DOHH2 (cell line): ENCODE results near the gene FFAR1.
"Not testable (repeated sequence)": the region's sequence is repeated elsewhere in the genome, so short reads cannot be mapped to it uniquely, and the experiment has no call there.

ENCODE experiments used
- H3F3A ChIP-seq: fragments of 200-600 bp; sonication (generic), shearing (Covaris generic); 2 replicates; pipeline ENCODE4 v1.6.0; 2016; ENCODE audit warnings: antibody characterized with exemption, mild to moderate bottlenecking; ENCODE audit not compliant: control insufficient read depth, insufficient read depth
- H3K27ac ChIP-seq: fragments of 200-600 bp; sonication (generic); 2 replicates; pipeline ENCODE4 v1.5.1; 2014; ENCODE audit warnings: low read depth, mild to moderate bottlenecking, low read length, moderate library complexity
- H3K27me3 ChIP-seq: fragments of 200-600 bp; sonication (generic); 2 replicates; pipeline ENCODE4 v1.6.1; 2014; ENCODE audit warnings: mild to moderate bottlenecking, low read length, mixed read lengths; ENCODE audit not compliant: control insufficient read depth
- H3K36me3 ChIP-seq: fragments of 200-600 bp; sonication (generic); 2 replicates; pipeline ENCODE4 v1.6.1; 2014; ENCODE audit warnings: mild to moderate bottlenecking, low read length, moderate library complexity, mixed read lengths; ENCODE audit not compliant: control insufficient read depth
- H3K4me1 ChIP-seq: fragments of 200-600 bp; sonication (generic); 2 replicates; pipeline ENCODE4 v1.6.1; 2014; ENCODE audit warnings: mild to moderate bottlenecking, low read length, mixed read lengths; ENCODE audit not compliant: control insufficient read depth
- H3K4me2 ChIP-seq: fragments of 200-600 bp; sonication (generic); 2 replicates; pipeline ENCODE4 v1.6.0; 2014; ENCODE audit warnings: mild to moderate bottlenecking, low read length, moderate library complexity
- H3K4me3 ChIP-seq: fragments of 200-600 bp; sonication (generic); 2 replicates; pipeline ENCODE4 v1.5.1; 2014; ENCODE audit warnings: mild to moderate bottlenecking, low read length, mixed read lengths
- H3K79me2 ChIP-seq: fragments of 200-600 bp; sonication (generic); 2 replicates; pipeline ENCODE4 v1.6.1; 2014; ENCODE audit warnings: mild to moderate bottlenecking, low read length, mixed read lengths; ENCODE audit not compliant: control insufficient read depth
- H3K9me2 ChIP-seq: fragments of 200-600 bp; sonication (generic); replicated peaks from 2 replicates; pipeline ENCODE4 v1.6.1; 2014; ENCODE audit warnings: mild to moderate bottlenecking, low read length, mixed read lengths; ENCODE audit not compliant: control insufficient read depth
- H3K9me3 ChIP-seq: fragments of 200-600 bp; sonication (generic); 2 replicates; pipeline ENCODE4 v1.6.1; 2014; ENCODE audit warnings: antibody characterized with exemption, low read length, mixed read lengths; ENCODE audit not compliant: control insufficient read depth, insufficient read depth
- H4K20me1 ChIP-seq: fragments of 200-600 bp; sonication (generic); 2 replicates; pipeline ENCODE4 v1.6.0; 2014; ENCODE audit warnings: low read depth, mild to moderate bottlenecking, antibody characterized with exemption, low read length, moderate library complexity; ENCODE audit not compliant: control insufficient read depth, insufficient read depth
- EZH2phosphoT487 ChIP-seq: fragments of 200-600 bp; sonication (generic); IDR thresholded peaks from 2 replicates; pipeline ENCODE4 v1.6.1; 2017; ENCODE audit warnings: borderline replicate concordance, mild to moderate bottlenecking, antibody characterized with exemption, low read length, moderate library complexity, mixed read lengths
- TF ChIP-seq, protein P1 (sequence below): fragments of 200-600 bp; sonication (generic); IDR thresholded peaks from one replicate; pipeline ENCODE4 v1.5.1; 2014; ENCODE audit warnings: antibody characterized with exemption, mild to moderate bottlenecking, low read depth, low read length; ENCODE audit not compliant: poor library complexity, severe bottlenecking

Gene FFAR1

GRCh38 chr19:35375505-35376307 is 28.0 kb downstream of the FFAR1 start:
- Histone ChIP-seq H3K27me3 (peaks cover 28% of the 10 kb centered on the region), H3K4me1 (no peaks in the 10 kb centered on the region), H3K9me3 (no peaks in the 10 kb centered on the region), H3K79me2 (no peaks in the 10 kb centered on the region), H3F3A (no peaks in the 10 kb centered on the region), H4K20me1 (no peaks in the 10 kb centered on the region), H3K27ac (no peak overlapping the region), H3K4me2 (no peak overlapping the region), H3K9me2 (no peaks in the 10 kb centered on the region), H3K4me3 (no peak overlapping the region), H3K36me3 (no peaks in the 10 kb centered on the region)
- no peak for TF ChIP-seq EZH2phosphoT487
- TF ChIP-seq, protein P1, sequence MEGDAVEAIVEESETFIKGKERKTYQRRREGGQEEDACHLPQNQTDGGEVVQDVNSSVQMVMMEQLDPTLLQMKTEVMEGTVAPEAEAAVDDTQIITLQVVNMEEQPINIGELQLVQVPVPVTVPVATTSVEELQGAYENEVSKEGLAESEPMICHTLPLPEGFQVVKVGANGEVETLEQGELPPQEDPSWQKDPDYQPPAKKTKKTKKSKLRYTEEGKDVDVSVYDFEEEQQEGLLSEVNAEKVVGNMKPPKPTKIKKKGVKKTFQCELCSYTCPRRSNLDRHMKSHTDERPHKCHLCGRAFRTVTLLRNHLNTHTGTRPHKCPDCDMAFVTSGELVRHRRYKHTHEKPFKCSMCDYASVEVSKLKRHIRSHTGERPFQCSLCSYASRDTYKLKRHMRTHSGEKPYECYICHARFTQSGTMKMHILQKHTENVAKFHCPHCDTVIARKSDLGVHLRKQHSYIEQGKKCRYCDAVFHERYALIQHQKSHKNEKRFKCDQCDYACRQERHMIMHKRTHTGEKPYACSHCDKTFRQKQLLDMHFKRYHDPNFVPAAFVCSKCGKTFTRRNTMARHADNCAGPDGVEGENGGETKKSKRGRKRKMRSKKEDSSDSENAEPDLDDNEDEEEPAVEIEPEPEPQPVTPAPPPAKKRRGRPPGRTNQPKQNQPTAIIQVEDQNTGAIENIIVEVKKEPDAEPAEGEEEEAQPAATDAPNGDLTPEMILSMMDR = no peak

- Histone ChIP-seq H4K20me1 (no peaks in the 10 kb centered on the region), H3K4me1 (no peaks in the 10 kb centered on the region), H3K36me3 (no peaks in the 10 kb centered on the region), H3K9me2 (no peaks in the 10 kb centered on the region), H3K27me3 (peaks cover 33% of the 10 kb centered on the region), H3K4me2 (no peak overlapping the region), H3F3A (no peaks in the 10 kb centered on the region), H3K9me3 (no peaks in the 10 kb centered on the region), H3K79me2 (no peaks in the 10 kb centered on the region), H3K4me3 (no peak overlapping the region), H3K27ac (no peak overlapping the region)
- TF ChIP-seq, protein P1 = no peak
- no peak for TF ChIP-seq EZH2phosphoT487
Observed at GRCh38 chr19:35377656-35378055, 30.0 kb downstream of the FFAR1 start.

DNA sequence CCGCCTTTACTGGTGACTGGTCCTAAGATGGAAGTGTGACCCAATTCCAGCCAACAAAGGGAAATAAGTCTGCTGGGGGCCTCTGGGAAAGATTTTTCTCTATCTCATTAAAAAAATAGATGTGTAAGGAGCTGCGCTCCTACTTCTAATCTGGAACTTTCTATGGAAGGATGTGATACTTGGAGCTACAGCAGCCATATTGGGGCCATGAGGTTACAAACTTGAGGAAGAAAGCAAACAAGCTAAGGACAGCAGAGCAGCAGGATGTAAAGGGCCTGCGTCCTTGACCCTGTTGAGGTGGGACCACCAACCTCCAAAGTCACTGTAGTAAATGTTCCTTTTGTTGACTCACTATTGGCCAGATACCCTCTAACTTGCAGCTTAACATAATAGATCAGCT is 30.7 kb downstream of the FFAR1 start:
- Histone ChIP-seq H3K27ac (no peak overlapping the region), H3K27me3 (peaks cover 30% of the 10 kb centered on the region), H3K79me2 (no peaks in the 10 kb centered on the region), H4K20me1 (no peaks in the 10 kb centered on the region), H3K4me3 (no peak overlapping the region), H3K9me2 (no peaks in the 10 kb centered on the region), H3K4me1 (no peaks in the 10 kb centered on the region), H3K9me3 (no peaks in the 10 kb centered on the region), H3K36me3 (no peaks in the 10 kb centered on the region), H3K4me2 (no peak overlapping the region), H3F3A (no peaks in the 10 kb centered on the region)
- TF ChIP-seq, protein P1 = no peak
- no peak for TF ChIP-seq EZH2phosphoT487

- H3K79me2 ChIP-seq, H3K27ac ChIP-seq, H3K4me1 ChIP-seq, H4K20me1 ChIP-seq, H3K9me3 ChIP-seq, H3K4me2 ChIP-seq, H3K9me2 ChIP-seq, H3K4me3 ChIP-seq, H3F3A ChIP-seq, H3K36me3 ChIP-seq: not testable (repeated sequence)
- H3K27me3 ChIP-seq = peaks cover 23% of the 10 kb centered on the region
Observed at GRCh38 chr19:35379545-35379944, 31.8 kb downstream of the FFAR1 start.
